GM23248 (cell line): ENCODE data around the gene MRM3. TPM values are rescaled to one million over a fixed set of nuclear protein-coding genes. Genes with fewer than 3 reads are reported as not detected.
"Not testable (repeated sequence)": the region's sequence is repeated elsewhere in the genome, so short reads cannot be mapped to it uniquely, and the experiment has no call there.

Source experiments
- DNase-seq: peaks from one replicate; pipeline ENCODE4 v3.0.0-alpha.2; 2015
- H2AFZ ChIP-seq: fragments of 200-600 bp; sonication (generic); 2 replicates; pipeline ENCODE4 v1.6.1; 2016; ENCODE audit warnings: antibody characterized with exemption
- H3F3A ChIP-seq: fragments of 200-600 bp; sonication (generic); 2 replicates; pipeline ENCODE4 v1.6.1; 2016; ENCODE audit warnings: mild to moderate bottlenecking, antibody characterized with exemption, mixed run types; ENCODE audit not compliant: insufficient read depth
- H3K27ac ChIP-seq: fragments of 200-600 bp; sonication (generic); 2 replicates; pipeline ENCODE4 v1.5.1; 2016; ENCODE audit warnings: mild to moderate bottlenecking
- H3K27me3 ChIP-seq: fragments of 200-600 bp; sonication (generic); replicated peaks from 2 replicates; pipeline ENCODE4 v1.6.1; 2016; ENCODE audit warnings: mild to moderate bottlenecking; ENCODE audit not compliant: insufficient read depth
- H3K36me3 ChIP-seq: fragments of 200-600 bp; sonication (generic); 2 replicates; pipeline ENCODE4 v1.6.1; 2016; ENCODE audit warnings: low read depth, mild to moderate bottlenecking
- H3K4me1 ChIP-seq: fragments of 200-600 bp; sonication (generic); 2 replicates; pipeline ENCODE4 v1.6.1; 2016; ENCODE audit warnings: mild to moderate bottlenecking; ENCODE audit not compliant: insufficient read depth
- H3K4me2 ChIP-seq: fragments of 200-600 bp; sonication (generic); one replicate; pipeline ENCODE4 v1.6.1; 2016; ENCODE audit warnings: mild to moderate bottlenecking; ENCODE audit not compliant: unreplicated experiment
- H3K4me3 ChIP-seq: fragments of 200-600 bp; sonication (generic); 2 replicates; pipeline ENCODE4 v1.5.1; 2016; ENCODE audit warnings: mild to moderate bottlenecking
- H3K79me2 ChIP-seq: fragments of 200-600 bp; sonication (generic); 2 replicates; pipeline ENCODE4 v1.6.1; 2016; ENCODE audit warnings: mild to moderate bottlenecking; ENCODE audit not compliant: insufficient read depth
- H3K9ac ChIP-seq: fragments of 200-600 bp; sonication (generic); 2 replicates; pipeline ENCODE4 v1.6.1; 2016; ENCODE audit warnings: mild to moderate bottlenecking
- H3K9me2 ChIP-seq: fragments of 200-600 bp; sonication (generic); 2 replicates; pipeline ENCODE4 v1.6.1; 2016; ENCODE audit warnings: mixed run types, mild to moderate bottlenecking, moderate library complexity; ENCODE audit not compliant: insufficient read depth
- H3K9me3 ChIP-seq: fragments of 200-600 bp; sonication (generic); one replicate; pipeline ENCODE4 v1.6.1; 2017; ENCODE audit warnings: low read depth
- H4K20me1 ChIP-seq: fragments of 200-600 bp; sonication (generic); 2 replicates; pipeline ENCODE4 v1.6.0; 2016; ENCODE audit not compliant: insufficient read depth
- EZH2 ChIP-seq: fragments of 200-600 bp; sonication (generic); IDR thresholded peaks from 2 replicates; pipeline ENCODE4 v1.6.1; 2018; ENCODE audit warnings: antibody characterized with exemption, mild to moderate bottlenecking; ENCODE audit not compliant: insufficient read depth, poor library complexity, severe bottlenecking
- EZH2phosphoT487 ChIP-seq: fragments of 200-600 bp; sonication (generic); IDR thresholded peaks from 2 replicates; pipeline ENCODE4 v1.6.1; 2018; ENCODE audit warnings: antibody characterized with exemption, moderate library complexity, mild to moderate bottlenecking, low read depth; ENCODE audit not compliant: insufficient read depth
- WGBS, 2 experiments: methylation state at CpG; one replicate each; pipeline ENCODE4 v1.1.6; 2015 to 2017; ENCODE audit warnings: low lambda C conversion rate in 2 of 2, low coverage in 1 of 2; ENCODE audit errors: missing lambda C conversion rate in 2 of 2; 5-methylcytosine and 5-hydroxymethylcytosine counted together
- in situ Hi-C: fragments of 300-500 bp; cut with MboI; formaldehyde crosslinking; loops from 2 replicates; pipeline ENCODE4 v1.15.0; 2020
- polyA plus RNA-seq: library from polyadenylated mRNA; unstranded; fragments of >200 nt; fragmentation: Nextera tagmentation; extraction: Ambion mirVana; gene quantifications from 2 replicates; pipeline ENCODE4 v1.2.1, GENCODE V29; 2016
- total RNA-seq: library from RNA; depleted of rRNA; stranded (reverse); fragments of >200 nt; shearing (Covaris generic); gene quantifications from 2 replicates; pipeline ENCODE4 v1.2.3, GENCODE V29; 2014

The MRM3 gene
- total and polyA plus RNA-seq, 2 experiments from 2014 or later: 19.1 to 19.3 TPM

DNA sequence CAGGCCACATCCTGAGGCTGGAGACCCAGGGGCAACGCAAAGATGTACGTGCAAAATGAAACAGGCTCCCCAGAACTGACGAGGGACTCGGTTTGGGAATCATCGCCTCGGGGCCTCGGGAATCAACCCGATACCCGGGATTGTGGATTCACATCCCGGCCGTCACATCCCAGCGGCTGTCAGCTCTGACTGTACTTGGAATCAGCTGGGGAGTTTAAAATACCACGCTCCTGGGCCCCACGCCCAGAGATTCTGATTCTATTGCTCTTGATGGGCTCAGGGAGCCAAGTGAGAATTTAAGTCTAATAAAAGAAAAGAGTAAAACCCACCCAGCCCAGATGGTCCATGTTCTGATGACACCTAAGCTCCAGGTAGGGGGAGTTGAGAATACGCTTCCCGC is 42.2 kb downstream of the MRM3 start:
- 91 to 94% methylated on average over 16 of the region's 16 CpGs for WGBS, 2 experiments
- TF ChIP-seq EZH2 (no peak), EZH2phosphoT487 (no peak)
- no peak overlapping the region for H3K9ac ChIP-seq

GRCh38 chr17:825216-825615 is 43.1 kb downstream of the MRM3 start:
- H3K9me3 ChIP-seq: no peaks in the 10 kb centered on the region
- no peak overlapping the region for H2AFZ ChIP-seq
- DNase-seq: no peak
- WGBS, 2 experiments: 86 to 90% methylated on average over 17 of the region's 17 CpGs
- H3F3A ChIP-seq: no peaks in the 10 kb centered on the region
- H3K79me2 ChIP-seq: peaks cover 18% of the 10 kb centered on the region; the same call in 1 of the 2 replicates
- no peak overlapping the region for H3K4me2 ChIP-seq
- H4K20me1 ChIP-seq: no peaks in the 10 kb centered on the region
- H3K4me1 ChIP-seq: no peaks in the 10 kb centered on the region
- H3K27ac ChIP-seq: no peak overlapping the region
- H3K4me3 ChIP-seq: no peak overlapping the region
- in situ Hi-C loops: no loop called here
- H3K9me2 ChIP-seq: no peaks in the 10 kb centered on the region
- no peak for TF ChIP-seq EZH2phosphoT487
- TF ChIP-seq EZH2: no peak
- no peak overlapping the region for H3K9ac ChIP-seq
- no peaks in the 10 kb centered on the region for H3K27me3 ChIP-seq
- no peaks in the 10 kb centered on the region for H3K36me3 ChIP-seq

More for the DNA sequence above, 42.2 kb downstream of the MRM3 start:
- H3F3A ChIP-seq: no peaks in the 10 kb centered on the region
- no peaks in the 10 kb centered on the region for H3K9me3 ChIP-seq
- H4K20me1 ChIP-seq: no peaks in the 10 kb centered on the region
- H3K79me2 ChIP-seq: peaks cover 14% of the 10 kb centered on the region; the same call in 1 of the 2 replicates
- in situ Hi-C loops: no loop called here
- no peak overlapping the region for H3K4me3 ChIP-seq
- no peaks in the 10 kb centered on the region for H3K9me2 ChIP-seq
- H3K27ac ChIP-seq: no peak overlapping the region
- no peak overlapping the region for H2AFZ ChIP-seq
- H3K36me3 ChIP-seq: no peaks in the 10 kb centered on the region
- no peaks in the 10 kb centered on the region for H3K27me3 ChIP-seq
- DNase-seq: no peak
- no peak overlapping the region for H3K4me2 ChIP-seq
- H3K4me1 ChIP-seq: no peaks in the 10 kb centered on the region

- no peaks in the 10 kb centered on the region for H3F3A ChIP-seq
- H3K79me2 ChIP-seq: peaks cover 26% of the 10 kb centered on the region; the same call in 1 of the 2 replicates
- no peaks in the 10 kb centered on the region for H3K27me3 ChIP-seq
- TF ChIP-seq EZH2phosphoT487: no peak
- TF ChIP-seq EZH2: no peak
- H2AFZ ChIP-seq: no peak overlapping the region
- no peak overlapping the region for H3K27ac ChIP-seq
- no peaks in the 10 kb centered on the region for H3K9me3 ChIP-seq
- no peak for DNase-seq
- H3K4me2 ChIP-seq: no peak overlapping the region
- 96 to 99% methylated on average over 21 of the region's 21 CpGs for WGBS, 2 experiments
- in situ Hi-C loops: no loop called here
- H3K9ac ChIP-seq: no peak overlapping the region
- no peak overlapping the region for H3K4me3 ChIP-seq
- no peaks in the 10 kb centered on the region for H3K9me2 ChIP-seq
- H3K36me3 ChIP-seq: no peaks in the 10 kb centered on the region
- no peaks in the 10 kb centered on the region for H4K20me1 ChIP-seq
- no peaks in the 10 kb centered on the region for H3K4me1 ChIP-seq
Observed at GRCh38 chr17:826778-827177, 44.6 kb downstream of the MRM3 start.

DNA sequence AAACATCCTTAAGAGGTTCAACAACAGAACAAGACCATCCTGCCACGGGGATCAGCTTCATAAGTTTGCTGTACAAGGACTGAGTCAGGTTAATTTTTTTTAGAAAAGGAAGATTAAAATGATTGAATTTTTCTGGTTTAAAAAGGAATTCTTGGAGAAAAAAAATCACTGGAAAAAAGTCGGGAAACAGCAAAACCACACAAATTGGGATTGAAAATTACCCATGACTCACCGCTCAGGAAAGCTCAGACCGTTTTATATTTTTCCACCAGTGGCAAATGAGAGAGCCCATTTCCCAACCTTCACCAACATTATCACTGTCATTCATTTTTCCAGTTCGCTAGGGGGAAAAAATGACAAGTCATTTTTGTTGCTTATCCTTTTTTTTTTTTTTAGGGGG is 46.6 kb downstream of the MRM3 start:
- H3K4me2 ChIP-seq: no peak overlapping the region
- no peak overlapping the region for H3K4me3 ChIP-seq
- H3K36me3 ChIP-seq: no peaks in the 10 kb centered on the region
- H3K9me2 ChIP-seq: no peaks in the 10 kb centered on the region
- no peaks in the 10 kb centered on the region for H3K9me3 ChIP-seq
- H2AFZ ChIP-seq: no peak overlapping the region
- WGBS, 2 experiments: 49 to 65% methylated on average over 5 of the region's 5 CpGs
- no peak overlapping the region for H3K27ac ChIP-seq
- no peaks in the 10 kb centered on the region for H3K27me3 ChIP-seq
- DNase-seq: peak; percentile 44
- no peaks in the 10 kb centered on the region for H3F3A ChIP-seq
- no peak overlapping the region for H3K9ac ChIP-seq
- no peaks in the 10 kb centered on the region for H4K20me1 ChIP-seq
- no peak for TF ChIP-seq EZH2
- no peak for TF ChIP-seq EZH2phosphoT487
- H3K4me1 ChIP-seq: no peaks in the 10 kb centered on the region
- in situ Hi-C loops: no loop called here
- peaks cover 41% of the 10 kb centered on the region; the same call in 1 of the 2 replicates for H3K79me2 ChIP-seq

- H3K4me3 ChIP-seq, H3F3A ChIP-seq, DNase-seq, H3K9ac ChIP-seq, H3K27me3 ChIP-seq, H2AFZ ChIP-seq, H3K4me1 ChIP-seq, H3K36me3 ChIP-seq, H3K4me2 ChIP-seq, H3K9me2 ChIP-seq, H3K27ac ChIP-seq, H4K20me1 ChIP-seq, H3K9me3 ChIP-seq, in situ Hi-C loops: not testable (repeated sequence)
- H3K79me2 ChIP-seq: peaks cover 50% of the 10 kb centered on the region; the same call in 1 of the 2 replicates
- WGBS, 2 experiments: 81% methylated on average over 3 of the region's 3 CpGs
Observed at GRCh38 chr17:829614-830013, 47.5 kb downstream of the MRM3 start.
